Retinal pigment epithelial cell (primary cell): ENCODE data around the gene SLFN5.
"Not testable (repeated sequence)": the region's sequence is repeated elsewhere in the genome, so short reads cannot be mapped to it uniquely, and the experiment has no call there.

ENCODE experiments used
- DNase-seq: peaks from one replicate; pipeline ENCODE4 v3.0.0-alpha.2; 2010; ENCODE audit warnings: low read depth
- H3K4me3 ChIP-seq: 2 replicates; pipeline ENCODE4 v1.5.1; 2011; ENCODE audit warnings: mild to moderate bottlenecking, low read length, control low read depth, moderate library complexity
- CTCF ChIP-seq: conservative IDR thresholded peaks from 2 replicates; pipeline ENCODE4 v1.5.1; 2011; ENCODE audit warnings: low read depth, low read length, control low read depth, inconsistent platforms

The SLFN5 gene

GRCh38 chr17:35294756-35295155, 51.9 kb downstream of the SLFN5 start:
- no peak for DNase-seq
- no peak overlapping the region for H3K4me3 ChIP-seq
- no peak for TF ChIP-seq CTCF

- H3K4me3 ChIP-seq: no peak overlapping the region
- no peak for TF ChIP-seq CTCF
- no peak for DNase-seq
These were observed 52.8 kb downstream of the SLFN5 start for GRCh38 chr17:35295686-35296085.

GRCh38 chr17:35297666-35298065, 54.8 kb downstream of the SLFN5 start:
- no peak overlapping the region for H3K4me3 ChIP-seq
- no peak for TF ChIP-seq CTCF
- DNase-seq: no peak

GRCh38 chr17:35298639-35299038, 55.8 kb downstream of the SLFN5 start:
- no peak for DNase-seq
- no peak for TF ChIP-seq CTCF

GRCh38 chr17:35299135-35299534, 56.3 kb downstream of the SLFN5 start:
- H3K4me3 ChIP-seq: no peak overlapping the region
- no peak for DNase-seq
- TF ChIP-seq CTCF: no peak

More at GRCh38 chr17:35298639-35299038, 55.8 kb downstream of the SLFN5 start:
- H3K4me3 ChIP-seq: no peak overlapping the region

- not testable (repeated sequence) for H3K4me3 ChIP-seq, DNase-seq
These were observed 66.5 kb downstream of the SLFN5 start for GRCh38 chr17:35309345-35309744.

GRCh38 chr17:35312346-35312745, 69.5 kb downstream of the SLFN5 start:
- DNase-seq: no peak
- no peak for TF ChIP-seq CTCF
- no peak overlapping the region for H3K4me3 ChIP-seq
